ENCODE measurements around the gene WSCD2. TPM values are rescaled to one million over a fixed set of nuclear protein-coding genes. Genes with fewer than 3 reads are reported as not detected.

The WSCD2 gene
- total RNA-seq, 2 donors from 2014 or later: 6.5 to 6.7 TPM

GRCh38 chr12:108234158-108234557, 105.1 kb downstream of the WSCD2 start:
- H3K4me1 ChIP-seq (replicated peaks): no peaks in the 10 kb centered on the region
- H3K27me3 ChIP-seq (replicated peaks; ENCODE audit: insufficient read depth): peaks cover 3% of the 10 kb centered on the region
- H3K9me3 ChIP-seq: no peaks in the 10 kb centered on the region
- no peak overlapping the region for H3K4me3 ChIP-seq
- 83% methylated on average over 6 of the region's 6 CpGs for WGBS
- H3K36me3 ChIP-seq: no peaks in the 10 kb centered on the region
- TF ChIP-seq, protein P1, sequence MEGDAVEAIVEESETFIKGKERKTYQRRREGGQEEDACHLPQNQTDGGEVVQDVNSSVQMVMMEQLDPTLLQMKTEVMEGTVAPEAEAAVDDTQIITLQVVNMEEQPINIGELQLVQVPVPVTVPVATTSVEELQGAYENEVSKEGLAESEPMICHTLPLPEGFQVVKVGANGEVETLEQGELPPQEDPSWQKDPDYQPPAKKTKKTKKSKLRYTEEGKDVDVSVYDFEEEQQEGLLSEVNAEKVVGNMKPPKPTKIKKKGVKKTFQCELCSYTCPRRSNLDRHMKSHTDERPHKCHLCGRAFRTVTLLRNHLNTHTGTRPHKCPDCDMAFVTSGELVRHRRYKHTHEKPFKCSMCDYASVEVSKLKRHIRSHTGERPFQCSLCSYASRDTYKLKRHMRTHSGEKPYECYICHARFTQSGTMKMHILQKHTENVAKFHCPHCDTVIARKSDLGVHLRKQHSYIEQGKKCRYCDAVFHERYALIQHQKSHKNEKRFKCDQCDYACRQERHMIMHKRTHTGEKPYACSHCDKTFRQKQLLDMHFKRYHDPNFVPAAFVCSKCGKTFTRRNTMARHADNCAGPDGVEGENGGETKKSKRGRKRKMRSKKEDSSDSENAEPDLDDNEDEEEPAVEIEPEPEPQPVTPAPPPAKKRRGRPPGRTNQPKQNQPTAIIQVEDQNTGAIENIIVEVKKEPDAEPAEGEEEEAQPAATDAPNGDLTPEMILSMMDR (IDR thresholded peaks at IDR 0.05): no peak
- TF ChIP-seq POLR2AphosphoS5 (IDR thresholded peaks at IDR 0.05) (no peak), POLR2A (IDR thresholded peaks at IDR 0.05) (no peak)
- intact Hi-C loops (cut with DNase I): no loop called here
- H3K27ac ChIP-seq: no peak overlapping the region
- DNase-seq (ENCODE audit: low spot score): no peak

GRCh38 chr12:108235197-108235984, 106.3 kb downstream of the WSCD2 start:
- 53% methylated on average over 5 of the region's 5 CpGs for WGBS
- TF ChIP-seq POLR2AphosphoS5 (IDR thresholded peaks at IDR 0.05) (no peak), POLR2A (IDR thresholded peaks at IDR 0.05) (no peak)
- TF ChIP-seq, protein P1 (IDR thresholded peaks at IDR 0.05): no peak
- H3K27ac ChIP-seq: no peak overlapping the region
- H3K9me3 ChIP-seq: no peaks in the 10 kb centered on the region
- intact Hi-C loops (cut with DNase I): no loop called here
- no peaks in the 10 kb centered on the region for H3K4me1 ChIP-seq (replicated peaks)
- H3K36me3 ChIP-seq: no peaks in the 10 kb centered on the region
- DNase-seq (ENCODE audit: low spot score): no peak
- no peak overlapping the region for H3K4me3 ChIP-seq
- H3K27me3 ChIP-seq (replicated peaks; ENCODE audit: insufficient read depth): peaks cover 7% of the 10 kb centered on the region

GRCh38 chr12:108235985-108236263, 106.8 kb downstream of the WSCD2 start:
- Histone ChIP-seq H3K27me3 (replicated peaks; ENCODE audit: insufficient read depth) (peaks cover 7% of the 10 kb centered on the region), H3K9me3 (no peaks in the 10 kb centered on the region), H3K4me3 (no peak overlapping the region), H3K27ac (no peak overlapping the region), H3K4me1 (replicated peaks) (no peaks in the 10 kb centered on the region), H3K36me3 (no peaks in the 10 kb centered on the region)
- intact Hi-C loops (cut with DNase I): no loop called here
- DNase-seq (ENCODE audit: low spot score): no peak
- TF ChIP-seq POLR2AphosphoS5 (IDR thresholded peaks at IDR 0.05) (no peak), POLR2A (IDR thresholded peaks at IDR 0.05) (no peak)
- TF ChIP-seq, protein P1 (IDR thresholded peaks at IDR 0.05): no peak
- WGBS: 36% methylated on average over 3 of the region's 3 CpGs

DNA sequence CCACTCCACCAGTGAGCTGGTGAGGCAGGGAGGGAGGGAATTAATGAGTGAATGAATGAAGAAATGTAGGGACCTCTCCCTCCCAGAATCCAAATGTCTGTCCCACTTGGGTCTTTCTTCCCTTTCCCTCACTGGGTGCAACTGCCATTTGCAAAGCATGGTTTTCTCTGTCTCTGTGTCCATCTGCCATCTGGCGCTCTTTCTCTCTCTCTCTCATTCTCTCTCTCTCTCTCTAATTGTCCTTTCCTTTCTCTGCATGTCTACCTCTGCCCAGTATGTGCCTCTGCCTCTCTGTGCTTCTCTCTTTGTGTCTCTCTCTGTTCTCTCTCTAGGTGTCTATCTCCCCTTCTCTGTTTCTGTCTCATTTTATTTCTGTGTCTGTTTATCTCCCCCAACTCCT, 107.3 kb downstream of the WSCD2 start:
- DNase-seq (ENCODE audit: low spot score): no peak
- WGBS: 83% methylated on average over 1 of the region's 1 CpG
- intact Hi-C loops (cut with DNase I): no loop called here

More for the DNA sequence above, 107.3 kb downstream of the WSCD2 start:
- TF ChIP-seq POLR2A (IDR thresholded peaks at IDR 0.05) (no peak), POLR2AphosphoS5 (IDR thresholded peaks at IDR 0.05) (no peak)
- TF ChIP-seq, protein P1 (IDR thresholded peaks at IDR 0.05): no peak
- H3K4me3 ChIP-seq: no peak overlapping the region
- H3K36me3 ChIP-seq: no peaks in the 10 kb centered on the region
- H3K27ac ChIP-seq: no peak overlapping the region
- no peaks in the 10 kb centered on the region for H3K9me3 ChIP-seq
- H3K4me1 ChIP-seq (replicated peaks): no peaks in the 10 kb centered on the region
- peaks cover 7% of the 10 kb centered on the region for H3K27me3 ChIP-seq (replicated peaks; ENCODE audit: insufficient read depth)

Data from prostate gland (tissue), 2 donors.